ENCODE measurements around the gene SCYGR2. TPM values are rescaled to one million over a fixed set of nuclear protein-coding genes. Genes with fewer than 3 reads are reported as not detected.
"Not testable (repeated sequence)": the region's sequence is repeated elsewhere in the genome, so short reads cannot be mapped to it uniquely, and the experiment has no call there.

SCYGR2 gene
- total RNA-seq: not detected

- H3K27ac ChIP-seq; H3K4me3 ChIP-seq; intact Hi-C loops (cut with DNase I; ENCODE audit: low total_unique reads); H3K36me3 ChIP-seq; H3K9me3 ChIP-seq; DNase-seq; H3K4me1 ChIP-seq; H3K27me3 ChIP-seq: not testable (repeated sequence)
These were observed at the start of gene SCYGR2 for GRCh38 chr2:227598835-227599503. SCYGR2 (plus strand) TSS chr2:227598893; CDS start chr2:227598893, 0 bp downstream.

DNA sequence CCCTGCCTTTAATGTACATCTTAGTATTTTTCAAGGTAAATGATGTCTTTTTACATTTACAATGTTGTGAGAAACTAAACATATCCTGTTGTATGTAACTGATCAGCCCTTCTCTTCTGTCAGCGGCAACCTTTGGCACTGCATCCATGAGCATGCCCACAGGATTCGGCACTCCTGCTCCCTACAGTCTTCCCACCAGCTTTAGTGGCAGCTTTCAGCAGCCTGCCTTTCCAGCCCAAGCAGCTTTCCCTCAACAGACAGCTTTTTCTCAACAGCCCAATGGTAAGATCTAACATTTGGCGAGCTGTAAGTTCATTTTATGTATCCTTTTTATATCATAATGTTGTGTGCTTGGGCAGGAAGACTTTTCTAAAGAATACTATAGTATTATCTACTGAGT lies 46.9 kb upstream of the SCYGR2 start:
- Histone ChIP-seq H3K27ac (no peak overlapping the region), H3K27me3 (no peaks in the 10 kb centered on the region), H3K9me3 (no peaks in the 10 kb centered on the region), H3K36me3 (no peaks in the 10 kb centered on the region), H3K4me3 (no peak overlapping the region), H3K4me1 (no peaks in the 10 kb centered on the region)
- TF ChIP-seq POLR2A (IDR thresholded peaks at IDR 0.05): no peak
- TF ChIP-seq, protein P1, sequence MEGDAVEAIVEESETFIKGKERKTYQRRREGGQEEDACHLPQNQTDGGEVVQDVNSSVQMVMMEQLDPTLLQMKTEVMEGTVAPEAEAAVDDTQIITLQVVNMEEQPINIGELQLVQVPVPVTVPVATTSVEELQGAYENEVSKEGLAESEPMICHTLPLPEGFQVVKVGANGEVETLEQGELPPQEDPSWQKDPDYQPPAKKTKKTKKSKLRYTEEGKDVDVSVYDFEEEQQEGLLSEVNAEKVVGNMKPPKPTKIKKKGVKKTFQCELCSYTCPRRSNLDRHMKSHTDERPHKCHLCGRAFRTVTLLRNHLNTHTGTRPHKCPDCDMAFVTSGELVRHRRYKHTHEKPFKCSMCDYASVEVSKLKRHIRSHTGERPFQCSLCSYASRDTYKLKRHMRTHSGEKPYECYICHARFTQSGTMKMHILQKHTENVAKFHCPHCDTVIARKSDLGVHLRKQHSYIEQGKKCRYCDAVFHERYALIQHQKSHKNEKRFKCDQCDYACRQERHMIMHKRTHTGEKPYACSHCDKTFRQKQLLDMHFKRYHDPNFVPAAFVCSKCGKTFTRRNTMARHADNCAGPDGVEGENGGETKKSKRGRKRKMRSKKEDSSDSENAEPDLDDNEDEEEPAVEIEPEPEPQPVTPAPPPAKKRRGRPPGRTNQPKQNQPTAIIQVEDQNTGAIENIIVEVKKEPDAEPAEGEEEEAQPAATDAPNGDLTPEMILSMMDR (IDR thresholded peaks at IDR 0.05): no peak
- intact Hi-C loops (cut with DNase I; ENCODE audit: low total_unique reads): no loop called here
- no peak for DNase-seq

- no peaks in the 10 kb centered on the region for H3K36me3 ChIP-seq
- H3K4me1 ChIP-seq: no peaks in the 10 kb centered on the region
- H3K27ac ChIP-seq: no peak overlapping the region
- intact Hi-C loops (cut with DNase I; ENCODE audit: low total_unique reads): no loop called here
- DNase-seq: no peak
- no peaks in the 10 kb centered on the region for H3K27me3 ChIP-seq
- H3K9me3 ChIP-seq: no peaks in the 10 kb centered on the region
- TF ChIP-seq, protein P1 (IDR thresholded peaks at IDR 0.05): no peak
- no peak for TF ChIP-seq POLR2A (IDR thresholded peaks at IDR 0.05)
- no peak overlapping the region for H3K4me3 ChIP-seq
These were observed 36.1 kb upstream of the SCYGR2 start for GRCh38 chr2:227562581-227562980.

- Histone ChIP-seq H3K27ac (no peak overlapping the region), H3K27me3 (no peaks in the 10 kb centered on the region), H3K4me3 (no peak overlapping the region), H3K4me1 (no peaks in the 10 kb centered on the region), H3K36me3 (no peaks in the 10 kb centered on the region), H3K9me3 (no peaks in the 10 kb centered on the region)
- DNase-seq: no peak
- TF ChIP-seq, protein P1 (IDR thresholded peaks at IDR 0.05): no peak
- TF ChIP-seq POLR2A (IDR thresholded peaks at IDR 0.05): no peak
- intact Hi-C loops (cut with DNase I; ENCODE audit: low total_unique reads): no loop called here
These were observed 33.6 kb upstream of the SCYGR2 start for GRCh38 chr2:227565080-227565479.

GRCh38 chr2:227566012-227566411 lies 32.7 kb upstream of the SCYGR2 start:
- intact Hi-C loops (cut with DNase I; ENCODE audit: low total_unique reads): no loop called here
- Histone ChIP-seq H3K4me3 (no peak overlapping the region), H3K36me3 (no peaks in the 10 kb centered on the region), H3K9me3 (no peaks in the 10 kb centered on the region), H3K4me1 (no peaks in the 10 kb centered on the region), H3K27me3 (no peaks in the 10 kb centered on the region), H3K27ac (no peak overlapping the region)
- DNase-seq: no peak
- TF ChIP-seq, protein P1 (IDR thresholded peaks at IDR 0.05): no peak
- no peak for TF ChIP-seq POLR2A (IDR thresholded peaks at IDR 0.05)

- Histone ChIP-seq H3K27me3 (no peaks in the 10 kb centered on the region), H3K36me3 (no peaks in the 10 kb centered on the region), H3K9me3 (no peaks in the 10 kb centered on the region), H3K4me1 (no peaks in the 10 kb centered on the region), H3K4me3 (no peak overlapping the region), H3K27ac (no peak overlapping the region)
- intact Hi-C loops (cut with DNase I; ENCODE audit: low total_unique reads): no loop called here
- no peak for TF ChIP-seq POLR2A (IDR thresholded peaks at IDR 0.05)
- DNase-seq: no peak
These were observed 29.9 kb upstream of the SCYGR2 start for GRCh38 chr2:227568852-227569169.

Data from uterus (tissue), 4 donors.